Spleen (tissue), 7 donors: ENCODE results near the gene PLEKHM2.

Experiments
- CTCF ChIP-seq, 11 experiments: fragments of 200-600 bp in 7 of 11; fragments of 450-650 bp in 4 of 11; sonication (generic) in 4 of 11; IDR thresholded peaks in 8 of 11; conservative IDR thresholded peaks in 3 of 11; 1 replicate in 7 of 11; 2 replicates in 4 of 11; pipeline versions ENCODE4 v1.4.0 to v1.8.0; 2016 to 2021; ENCODE audit warnings: antibody characterized with exemption in 11 of 11, inconsistent platforms in 4 of 11, mild to moderate bottlenecking in 1 of 11
- POLR2A ChIP-seq, 3 donors: fragments of 450-650 bp; IDR thresholded peaks; one replicate each; pipeline ENCODE4 v1.5.1; 2017; ENCODE audit warnings: antibody characterized with exemption in 3 of 3, mild to moderate bottlenecking in 1 of 3
- donor health status: DM: no; HTN: no; CAD: no; lungs with moderate emphysema.
- donor health status: DM: no; HTN: no; CAD: no.
- donor health status: DM: no; HTN: no; CAD: no.

- TF ChIP-seq CTCF (IDR thresholded peaks at IDR 0.05 in 8 of 11, conservative IDR thresholded peaks at IDR 0.05 in 3 of 11) (no peak), POLR2A (IDR thresholded peaks at IDR 0.05) (no peak)
These were observed 63.3 kb downstream of the PLEKHM2 start for GRCh38 chr1:15747378-15747777.
